NCI-H1417 treated with DMSO at 0.1 percent for 48 hours (cell line): ENCODE data around the gene OR52N2.

Source experiments
- DNase-seq: peaks from one replicate; lab custom pipeline; 2025; lab: John Stamatoyannopoulos, UW

The OR52N2 gene

GRCh38 chr11:5808500-5809121 is at the start of gene OR52N2:
TSS of gene OR52N2 (plus strand) at chr11:5808924. CDS start at chr11:5820336, 11,412 bp downstream.
- DNase-seq = no peak

- DNase-seq = no peak
These were observed 41.7 kb upstream of the OR52N2 start for GRCh38 chr11:5767056-5767455.

- no peak for DNase-seq
These were observed 25.5 kb upstream of the OR52N2 start, which contains the start of gene OR52N5 for GRCh38 chr11:5783255-5783654. TSS of gene OR52N5 (minus strand) at chr11:5783355. CDS start at chr11:5778634, 4,721 bp downstream.

DNA sequence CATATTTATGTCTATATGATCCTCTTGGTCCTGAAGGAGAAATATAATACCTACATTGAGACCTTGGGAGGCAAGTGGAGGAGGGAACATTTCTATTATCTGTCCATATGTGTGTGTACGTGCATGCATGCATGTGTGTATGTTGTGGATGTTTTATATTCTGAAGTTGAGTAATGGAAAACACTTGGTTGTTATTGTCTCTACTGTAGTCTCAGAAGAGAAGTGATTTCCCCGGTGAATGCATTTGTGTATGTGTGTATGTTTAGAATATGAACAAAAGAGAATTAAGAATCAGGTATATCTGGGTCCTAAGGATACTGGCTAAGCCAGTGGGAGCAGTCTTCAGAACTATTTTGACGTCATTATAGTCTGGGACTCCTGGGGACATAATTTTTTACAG is 17.6 kb upstream of the OR52N2 start, which contains the start of gene OR52N1:
TSS of gene OR52N1 (minus strand) at position 101 of the 400 bp plus-strand sequence. CDS start 2,449 bp downstream, outside the sequence.
- DNase-seq = no peak

GRCh38 chr11:5796541-5796940 is 12.2 kb upstream of the OR52N2 start:
- DNase-seq = no peak

GRCh38 chr11:5803982-5804381 is 4.7 kb upstream of the OR52N2 start:
- no peak for DNase-seq

GRCh38 chr11:5807580-5807979 is 1.1 kb upstream of the OR52N2 start:
- DNase-seq = no peak

- DNase-seq = no peak
These were observed 397 bp downstream of the OR52N2 start for GRCh38 chr11:5809122-5809519.

DNA sequence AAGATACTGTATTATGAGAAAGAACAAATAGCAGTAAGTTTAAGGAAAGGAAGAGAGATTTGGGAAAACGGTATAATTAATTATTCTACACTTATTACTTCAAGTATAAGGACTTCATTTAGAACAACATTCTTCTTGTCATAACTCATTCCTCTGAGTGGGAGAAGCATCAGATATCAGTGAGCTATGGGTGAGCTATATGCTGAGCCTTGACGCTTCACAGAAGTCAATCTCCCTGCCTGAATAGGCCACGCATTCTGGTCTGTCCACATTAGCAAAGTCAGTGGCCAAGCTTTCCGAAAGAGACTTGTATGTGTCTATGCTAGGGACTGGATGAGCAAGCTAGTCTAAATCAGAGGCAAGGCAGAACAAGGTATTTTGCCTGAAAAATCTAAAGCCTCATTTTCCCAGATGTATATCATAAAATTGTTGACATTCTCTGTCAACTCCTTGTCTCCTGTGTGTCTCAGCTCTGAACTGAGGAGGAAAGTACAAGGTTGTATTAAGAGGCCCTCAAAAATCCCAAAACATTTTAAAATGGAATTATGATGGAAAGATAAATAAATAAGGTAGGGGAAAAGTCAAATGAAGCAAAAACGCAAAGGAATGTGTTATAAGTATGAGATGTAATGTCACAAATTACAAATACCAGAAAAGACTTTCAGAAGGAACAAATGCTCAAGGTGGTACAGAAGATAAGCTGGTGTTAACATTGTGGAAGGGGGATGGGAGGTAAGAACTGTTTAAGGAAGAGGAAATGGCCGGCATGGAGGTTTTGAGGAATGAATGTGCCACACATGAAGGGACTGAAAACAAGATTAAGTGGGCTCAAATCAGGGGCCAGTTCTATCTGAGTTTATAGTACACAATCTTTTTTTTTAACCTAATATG is 1.4 kb downstream of the OR52N2 start:
- DNase-seq = no peak

GRCh38 chr11:5815534-5815933 is 6.8 kb downstream of the OR52N2 start:
- DNase-seq = no peak

GRCh38 chr11:5818245-5818886 is 9.6 kb downstream of the OR52N2 start:
- DNase-seq = no peak

DNA sequence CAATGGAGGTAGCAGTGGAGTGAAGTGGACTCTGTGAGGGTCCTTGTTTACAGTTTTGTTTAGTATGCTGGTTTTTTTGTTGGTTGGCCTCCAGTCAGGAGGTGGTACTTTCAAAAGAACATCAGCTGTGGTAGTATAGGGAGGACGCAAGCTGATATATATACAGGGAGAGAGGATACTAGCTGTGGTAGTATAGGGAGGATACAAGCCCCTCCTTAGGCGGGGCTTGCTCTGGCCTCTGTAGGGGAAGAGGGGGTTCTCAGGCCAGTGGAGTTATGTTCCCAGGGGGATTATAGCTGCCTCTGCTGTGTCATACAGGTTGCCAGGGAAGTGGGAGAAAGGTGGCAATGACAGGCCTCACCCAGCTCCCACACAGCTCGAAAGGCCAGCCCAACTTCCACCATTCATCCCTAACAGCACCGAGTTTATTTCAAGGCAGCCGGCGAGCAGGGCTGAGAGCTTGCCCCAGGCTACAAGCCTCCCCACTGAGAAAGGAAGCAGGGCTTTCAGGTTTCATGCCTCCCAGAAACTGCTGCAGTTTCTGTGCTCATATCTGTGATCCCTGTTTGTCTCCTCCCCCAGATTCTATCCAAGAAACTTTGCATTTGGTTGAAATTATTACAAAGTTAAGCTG is 22.6 kb downstream of the OR52N2 start:
- DNase-seq = no peak

DNA sequence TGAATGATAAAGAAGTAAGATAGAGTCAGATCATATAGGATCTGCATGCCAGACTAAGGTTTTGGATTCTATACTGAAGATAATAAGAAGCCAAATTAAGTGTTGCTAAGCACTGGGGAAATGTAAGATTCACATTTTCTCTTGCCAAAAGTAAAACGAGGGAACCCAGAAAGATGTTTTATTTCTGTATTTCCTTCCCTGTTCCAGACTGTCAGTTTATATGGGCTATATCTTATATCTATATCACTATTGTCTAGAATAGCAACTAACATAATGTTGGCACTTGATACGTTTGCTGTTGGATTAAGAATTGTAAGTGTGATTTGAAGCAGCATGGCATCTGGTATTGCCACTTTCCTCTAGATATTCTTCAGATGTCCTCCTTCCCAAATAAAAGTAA is 24.7 kb downstream of the OR52N2 start:
- DNase-seq = no peak

DNA sequence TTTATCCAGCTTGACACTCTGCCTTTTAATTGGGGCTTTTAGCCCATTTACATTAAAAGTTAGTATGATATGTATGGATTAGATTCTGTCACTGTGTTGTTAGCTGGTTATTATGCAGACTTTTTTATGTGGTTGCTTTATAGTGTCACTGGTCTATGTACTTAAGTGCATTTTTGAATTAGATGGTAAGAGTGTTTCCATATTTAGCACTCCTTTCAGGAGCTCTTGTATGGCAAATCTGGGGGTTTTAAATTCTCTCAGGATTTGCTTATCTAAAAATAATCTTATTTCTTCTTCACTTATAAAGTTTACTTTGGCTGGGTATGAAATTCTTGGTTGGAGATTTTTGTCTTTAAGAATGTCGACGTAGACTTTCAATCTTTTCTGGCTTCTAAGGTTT is 29.0 kb downstream of the OR52N2 start:
- DNase-seq = no peak

GRCh38 chr11:5841797-5842196 is 33.1 kb downstream of the OR52N2 start, which contains the start of gene OR52E6:
TSS of gene OR52E6 (minus strand) at chr11:5841897. CDS start at chr11:5841897, 0 bp downstream.
- no peak for DNase-seq

- no peak for DNase-seq
These were observed 38.0 kb downstream of the OR52N2 start for GRCh38 chr11:5846701-5847100.

GRCh38 chr11:5847711-5848110 is 39.0 kb downstream of the OR52N2 start:
- DNase-seq = no peak

DNA sequence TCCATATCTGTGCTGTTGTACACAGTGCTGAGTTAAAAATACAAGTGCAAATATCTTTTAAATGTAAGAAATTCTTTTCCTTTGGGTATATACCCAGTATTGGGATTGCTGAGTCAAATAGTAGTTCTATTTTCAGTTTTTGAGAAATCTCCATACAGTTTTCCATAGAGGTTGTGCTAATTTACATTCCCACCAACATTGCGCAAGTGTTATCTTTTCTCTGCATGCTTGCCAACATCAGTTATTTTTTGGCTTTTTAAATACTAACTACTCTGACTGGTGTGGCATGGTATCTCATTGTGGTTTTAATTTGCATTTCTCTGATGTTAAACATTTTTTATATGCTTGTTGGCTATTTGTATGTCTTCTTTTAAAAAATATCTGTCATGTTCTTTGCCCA is 42.3 kb downstream of the OR52N2 start:
- no peak for DNase-seq

- DNase-seq = no peak
These were observed 48.9 kb downstream of the OR52N2 start, which contains the start of gene OR52E8 for GRCh38 chr11:5857590-5857989. TSS of gene OR52E8 (minus strand) at chr11:5857690. CDS start at chr11:5857690, 0 bp downstream.

DNA sequence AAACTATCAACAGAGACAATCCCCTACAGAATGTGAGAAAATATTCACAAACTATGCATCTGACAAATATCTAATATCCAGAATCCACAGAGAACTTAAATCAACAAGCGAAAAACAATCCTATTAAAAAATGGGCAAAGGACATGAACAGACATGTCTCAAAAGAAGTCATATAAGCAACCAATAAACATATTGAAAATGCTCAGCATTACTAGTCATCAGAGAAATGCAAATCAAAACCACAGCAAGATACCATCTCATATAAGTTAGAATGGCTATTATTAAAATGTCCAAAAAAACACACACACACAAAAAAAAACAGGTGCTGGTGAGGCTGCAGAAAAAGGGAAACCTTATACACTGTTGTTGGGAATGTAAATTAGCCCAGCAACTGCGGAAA is 57.1 kb downstream of the OR52N2 start:
- no peak for DNase-seq
